Mesenchymal stem cell (in vitro differentiated cells and primary cell): ENCODE measurements around the gene RBBP8.

ENCODE experiments used
- DNase-seq: peaks from one replicate; pipeline ENCODE4 v3.0.0-alpha.2; 2013
- H2AFZ ChIP-seq: one replicate; pipeline ENCODE4 v1.6.1; 2013; ENCODE audit warnings: low read depth, mild to moderate bottlenecking, control low read depth, inconsistent platforms, low read length, moderate library complexity
- H2AK5ac ChIP-seq: 2 replicates; pipeline ENCODE4 v1.6.1; 2013; ENCODE audit warnings: low read length, moderate library complexity, mild to moderate bottlenecking, inconsistent platforms; ENCODE audit not compliant: severe bottlenecking
- H2BK120ac ChIP-seq: one replicate; pipeline ENCODE4 v1.6.1; 2013; ENCODE audit warnings: low read depth, mild to moderate bottlenecking, inconsistent platforms, low read length, moderate library complexity
- H2BK12ac ChIP-seq, 2 experiments: one replicate each; pipeline ENCODE4 v1.6.1; 2013; ENCODE audit warnings: inconsistent platforms in 2 of 2, low read length in 2 of 2, mild to moderate bottlenecking in 2 of 2, moderate library complexity in 2 of 2, control low read depth in 1 of 2
- H2BK15ac ChIP-seq: one replicate; pipeline ENCODE4 v1.6.1; 2013; ENCODE audit warnings: mild to moderate bottlenecking, low read depth, inconsistent platforms; ENCODE audit not compliant: poor library complexity, severe bottlenecking
- H2BK5ac ChIP-seq: 2 replicates; pipeline ENCODE4 v1.6.1; 2013; ENCODE audit warnings: low read depth, mild to moderate bottlenecking, low read length, control low read depth, inconsistent platforms; ENCODE audit not compliant: poor library complexity, severe bottlenecking
- H3K14ac ChIP-seq, 2 experiments: one replicate each; pipeline ENCODE4 v1.6.1; 2013; ENCODE audit warnings: inconsistent platforms in 2 of 2, low read length in 2 of 2, control low read depth in 1 of 2, mild to moderate bottlenecking in 1 of 2, moderate library complexity in 1 of 2
- H3K18ac ChIP-seq, 2 experiments: one replicate each; pipeline ENCODE4 v1.6.1; 2013; ENCODE audit warnings: inconsistent platforms in 2 of 2, low read length in 2 of 2, control low read depth in 1 of 2, low read depth in 1 of 2, mild to moderate bottlenecking in 1 of 2
- H3K23ac ChIP-seq, 2 experiments: one replicate each; pipeline ENCODE4 v1.6.1; 2013; ENCODE audit warnings: inconsistent platforms in 2 of 2, low read length in 2 of 2, mild to moderate bottlenecking in 2 of 2, moderate library complexity in 2 of 2, control low read depth in 1 of 2
- H3K27ac ChIP-seq: 2 replicates; pipeline ENCODE4 v1.5.1; 2013; ENCODE audit warnings: mild to moderate bottlenecking, moderate library complexity, low read length, control low read depth, inconsistent platforms; ENCODE audit not compliant: poor library complexity, severe bottlenecking
- H3K27me3 ChIP-seq, 2 experiments: 2 replicates each; pipeline versions ENCODE4 v1.6.1 to v1.7.0; 2013; ENCODE audit warnings: low read length in 2 of 2, mild to moderate bottlenecking in 2 of 2, moderate library complexity in 2 of 2, control low read depth in 1 of 2, inconsistent platforms in 1 of 2; ENCODE audit not compliant: control insufficient read depth in 1 of 2, insufficient read depth in 1 of 2
- H3K36me3 ChIP-seq, 2 experiments: 2 replicates each; pipeline versions ENCODE4 v1.6.1 to v1.7.0; 2013; ENCODE audit warnings: low read length in 2 of 2, control low read depth in 1 of 2, inconsistent platforms in 1 of 2, low read depth in 1 of 2, mild to moderate bottlenecking in 1 of 2; ENCODE audit not compliant: insufficient read depth in 2 of 2, control insufficient read depth in 1 of 2
- H3K4ac ChIP-seq, 2 experiments: one replicate each; pipeline ENCODE4 v1.6.1; 2013; ENCODE audit warnings: inconsistent platforms in 2 of 2, low read length in 2 of 2, mild to moderate bottlenecking in 2 of 2, moderate library complexity in 2 of 2, control low read depth in 1 of 2, low read depth in 1 of 2
- H3K4me1 ChIP-seq: 2 replicates; pipeline ENCODE4 v1.6.1; 2013; ENCODE audit warnings: low read depth, low read length, control low read depth; ENCODE audit not compliant: control insufficient read depth, insufficient read depth
- H3K4me2 ChIP-seq: 2 replicates; pipeline ENCODE4 v1.6.1; 2013; ENCODE audit warnings: low read length, mild to moderate bottlenecking, inconsistent platforms; ENCODE audit not compliant: poor library complexity, severe bottlenecking
- H3K4me3 ChIP-seq, 2 experiments: 2 replicates each; pipeline versions ENCODE4 v1.5.1 to v1.7.0; 2013; ENCODE audit warnings: low read length in 2 of 2, mild to moderate bottlenecking in 2 of 2, control low read depth in 1 of 2, low read depth in 1 of 2; ENCODE audit not compliant: insufficient read depth in 1 of 2
- H3K79me1 ChIP-seq: replicated peaks from 2 replicates; pipeline ENCODE4 v1.6.1; 2013; ENCODE audit warnings: mild to moderate bottlenecking, control low read depth, low read length, inconsistent platforms; ENCODE audit not compliant: poor library complexity, severe bottlenecking
- H3K9ac ChIP-seq: 2 replicates; pipeline ENCODE4 v1.7.0; 2013; ENCODE audit warnings: mild to moderate bottlenecking, low read length, moderate library complexity
- H3K9me3 ChIP-seq: 2 replicates; pipeline ENCODE4 v1.7.0; 2013; ENCODE audit warnings: mild to moderate bottlenecking, low read length; ENCODE audit not compliant: control insufficient read depth
- H4K8ac ChIP-seq: one replicate; pipeline ENCODE4 v1.6.1; 2013; ENCODE audit warnings: inconsistent platforms, mild to moderate bottlenecking, low read length, moderate library complexity
- H4K91ac ChIP-seq: one replicate; pipeline ENCODE4 v1.6.1; 2013; ENCODE audit warnings: mild to moderate bottlenecking, low read length, inconsistent platforms
- WGBS: methylation state at CpG from one replicate; pipeline ENCODE4 v1.1.7; 2013; ENCODE audit warnings: mixed read lengths; 5-methylcytosine and 5-hydroxymethylcytosine counted together

The RBBP8 gene

DNA sequence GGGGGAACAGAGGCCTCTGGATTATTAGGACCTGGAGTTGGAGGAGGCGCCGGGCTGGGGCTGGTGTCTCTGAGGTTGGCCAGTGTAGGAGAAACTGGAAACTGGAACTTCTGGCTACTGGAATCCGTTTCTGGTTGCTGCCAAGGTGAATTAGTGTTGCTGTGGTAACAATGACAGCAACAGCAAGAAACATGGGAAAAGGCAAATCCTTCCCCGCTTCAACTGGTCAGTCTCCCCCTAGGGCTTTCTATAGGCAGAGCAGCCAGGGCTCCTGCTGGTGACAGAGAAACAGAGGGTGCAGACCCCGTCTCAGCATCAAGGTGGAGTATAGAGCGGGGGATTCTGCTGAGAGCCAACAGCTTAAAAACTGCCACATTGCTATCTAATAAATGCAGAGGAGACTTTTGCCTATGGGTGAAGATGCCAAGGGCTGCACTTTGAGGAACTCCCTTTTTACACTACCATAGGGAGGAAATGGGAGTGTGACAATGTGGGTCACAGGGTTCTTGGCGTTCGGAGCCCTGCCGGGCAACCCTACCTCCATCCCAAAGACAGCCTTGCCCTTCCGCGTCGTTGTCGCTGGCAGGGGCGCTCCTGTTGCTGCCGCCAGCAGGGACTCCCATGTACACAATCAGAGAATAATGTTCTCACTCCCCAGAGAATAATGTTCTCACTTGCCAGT is 120.8 kb downstream of the RBBP8 start:
- Histone ChIP-seq H3K9me3 (no peaks in the 10 kb centered on the region), H3K27me3 (peaks cover 0 to 21% of the 10 kb centered on the region in 2 experiments), H3K4me1 (no peaks in the 10 kb centered on the region), H3K23ac (no peak overlapping the region), H2BK120ac (no peak overlapping the region), H3K79me1 (no peaks in the 10 kb centered on the region), H3K9ac (peak overlapping the region; percentile 48), H2BK5ac (no peak overlapping the region), H2AK5ac (no peak overlapping the region), H3K18ac (no peak overlapping the region), H2AFZ (no peak overlapping the region), H2BK15ac (no peak overlapping the region), H4K91ac (no peak overlapping the region), H3K4me3 (no peak overlapping the region), H3K36me3 (no peaks in the 10 kb centered on the region), H3K4me2 (no peak overlapping the region), H2BK12ac (no peak overlapping the region), H3K27ac (no peak overlapping the region), H4K8ac (no peak overlapping the region), H3K4ac (no peak overlapping the region), H3K14ac (no peak overlapping the region)
- peak; percentile 75 for DNase-seq
- 74% methylated on average over 12 of the region's 15 CpGs for WGBS

DNA sequence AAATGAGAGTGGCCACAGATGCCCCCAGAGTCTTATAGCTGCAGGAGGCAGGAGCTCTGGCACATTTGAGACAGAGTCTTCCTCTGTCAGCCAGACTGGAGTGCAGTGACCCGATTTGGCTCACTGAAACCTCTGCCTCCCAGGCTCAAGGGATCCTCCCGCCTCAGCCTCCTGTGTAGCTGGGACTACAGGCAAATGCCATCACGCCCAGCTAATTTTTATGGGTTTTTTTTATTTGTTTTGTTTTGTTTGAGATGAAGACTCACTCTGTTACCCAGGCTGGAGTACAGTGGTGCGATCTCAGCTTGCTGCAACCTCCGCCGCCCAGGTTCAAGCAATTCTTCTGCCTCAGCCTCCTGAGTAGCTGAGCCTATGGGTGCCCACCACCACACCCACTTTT is 121.4 kb downstream of the RBBP8 start:
- H2BK12ac ChIP-seq, result no peak overlapping the region

DNA sequence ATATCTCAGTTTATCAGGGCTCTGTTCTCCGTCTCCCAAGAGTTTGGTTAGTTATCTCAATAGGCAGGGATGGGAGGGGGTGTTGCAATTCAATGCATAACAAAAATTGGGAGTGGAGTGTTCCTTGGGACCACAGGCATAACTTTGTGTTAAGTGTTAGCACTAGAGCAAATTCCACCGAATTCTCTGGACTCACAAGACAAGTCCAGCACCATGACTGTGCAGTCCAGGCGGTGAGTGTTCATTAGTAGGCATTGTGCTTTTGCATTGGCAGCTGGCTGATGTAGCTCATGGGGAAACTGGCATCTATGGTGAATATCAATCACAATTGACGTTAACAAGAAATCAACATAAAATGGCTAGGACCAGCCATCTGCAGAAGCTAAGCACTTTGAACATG is 123.2 kb downstream of the RBBP8 start:
- H4K8ac ChIP-seq, result no peak overlapping the region
- H3K36me3 ChIP-seq, result no peaks in the 10 kb centered on the region
- H3K79me1 ChIP-seq, result no peaks in the 10 kb centered on the region
- H4K91ac ChIP-seq, result no peak overlapping the region
- no peak overlapping the region for H3K18ac ChIP-seq
- no peak overlapping the region for H3K9ac ChIP-seq
- H2BK12ac ChIP-seq, result no peak overlapping the region
- H3K27me3 ChIP-seq, result peaks cover 0 to 16% of the 10 kb centered on the region in 2 experiments
- H2AFZ ChIP-seq, result no peak overlapping the region
- H3K4me1 ChIP-seq, result no peaks in the 10 kb centered on the region
- no peak overlapping the region for H3K4me2 ChIP-seq
- H2BK15ac ChIP-seq, result no peak overlapping the region
- no peak overlapping the region for H2AK5ac ChIP-seq
- H3K4me3 ChIP-seq, result no peak overlapping the region
- H3K14ac ChIP-seq, result no peak overlapping the region
- no peak overlapping the region for H2BK120ac ChIP-seq
- WGBS, result 93% methylated on average over 4 of the region's 4 CpGs
- no peak overlapping the region for H3K27ac ChIP-seq
- H3K23ac ChIP-seq, result no peak overlapping the region
- H2BK5ac ChIP-seq, result no peak overlapping the region
- no peak overlapping the region for H3K4ac ChIP-seq
- no peak for DNase-seq
- no peaks in the 10 kb centered on the region for H3K9me3 ChIP-seq

More for the DNA sequence above, 121.4 kb downstream of the RBBP8 start:
- Histone ChIP-seq H2BK15ac (no peak overlapping the region), H3K79me1 (no peaks in the 10 kb centered on the region), H2AK5ac (no peak overlapping the region), H3K23ac (no peak overlapping the region), H3K14ac (no peak overlapping the region), H3K27ac (no peak overlapping the region), H4K91ac (no peak overlapping the region), H3K4me1 (no peaks in the 10 kb centered on the region), H3K9me3 (no peaks in the 10 kb centered on the region), H2BK5ac (no peak overlapping the region), H2AFZ (no peak overlapping the region), H3K4me3 (no peak overlapping the region), H3K27me3 (peaks cover 0 to 21% of the 10 kb centered on the region in 2 experiments), H3K4me2 (no peak overlapping the region), H3K9ac (peak overlapping the region; percentile 48), H3K36me3 (no peaks in the 10 kb centered on the region), H4K8ac (no peak overlapping the region), H3K18ac (no peak overlapping the region), H3K4ac (peak overlapping the region in 1 of 2 experiments; percentile 12), H2BK120ac (no peak overlapping the region)
- WGBS, result 88% methylated on average over 6 of the region's 6 CpGs
- DNase-seq, result no peak

DNA sequence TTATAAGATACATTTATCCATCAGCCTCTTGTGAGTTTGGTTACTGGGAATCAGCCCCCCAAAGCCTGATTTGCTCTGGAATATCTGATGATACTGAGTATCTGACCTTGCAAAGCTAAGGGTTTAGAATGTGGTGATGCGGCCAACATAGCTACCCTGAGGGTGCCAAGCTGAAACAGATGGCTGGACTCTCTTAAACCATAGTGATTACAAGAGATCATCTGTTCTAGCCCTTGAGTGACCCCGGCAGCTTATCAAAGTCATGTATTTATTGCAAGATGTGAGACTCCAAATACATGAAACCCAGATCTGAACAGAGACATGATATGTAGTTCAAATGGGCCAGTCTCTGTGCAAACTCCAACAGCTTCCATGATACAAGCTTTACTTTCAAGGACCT is 124.0 kb downstream of the RBBP8 start:
- Histone ChIP-seq H2BK12ac (no peak overlapping the region), H3K36me3 (no peaks in the 10 kb centered on the region), H3K14ac (no peak overlapping the region), H4K8ac (no peak overlapping the region), H3K27ac (no peak overlapping the region), H2AFZ (no peak overlapping the region), H3K4me1 (no peaks in the 10 kb centered on the region), H3K9me3 (peaks cover 5% of the 10 kb centered on the region), H3K27me3 (peaks cover 0 to 14% of the 10 kb centered on the region in 2 experiments), H3K79me1 (no peaks in the 10 kb centered on the region), H2BK15ac (no peak overlapping the region), H3K4ac (no peak overlapping the region), H3K4me2 (no peak overlapping the region), H4K91ac (no peak overlapping the region), H2BK5ac (no peak overlapping the region), H3K9ac (no peak overlapping the region), H2AK5ac (peak overlapping the region; percentile 6), H3K23ac (no peak overlapping the region), H3K18ac (no peak overlapping the region), H2BK120ac (no peak overlapping the region), H3K4me3 (no peak overlapping the region)
- DNase-seq, result no peak
- 96% methylated on average over 2 of the region's 2 CpGs for WGBS
